Suprapubic skin (tissue), 4 donors: ENCODE measurements around the gene ZMYM4. TPM values are rescaled to one million over a fixed set of nuclear protein-coding genes. Genes with fewer than 3 reads are reported as not detected.
"Not testable (repeated sequence)": the region's sequence is repeated elsewhere in the genome, so short reads cannot be mapped to it uniquely, and the experiment has no call there.

ENCODE experiments used
- DNase-seq, 2 donors: peaks; one replicate each; pipeline ENCODE4 v3.0.0-alpha.2; 2019; ENCODE audit warnings: low spot score in 2 of 2
- H3K27ac ChIP-seq: fragments of 200-600 bp; sonication (generic); one replicate; pipeline ENCODE4 v1.5.1; 2019
- H3K27me3 ChIP-seq: fragments of 200-600 bp; sonication (generic); one replicate; pipeline ENCODE4 v1.5.1; 2019
- H3K36me3 ChIP-seq: fragments of 200-600 bp; sonication (generic); one replicate; pipeline ENCODE4 v1.5.1; 2019
- H3K4me1 ChIP-seq: fragments of 200-600 bp; sonication (generic); one replicate; pipeline ENCODE4 v1.5.1; 2019
- H3K4me3 ChIP-seq: fragments of 200-600 bp; sonication (generic); one replicate; pipeline ENCODE4 v1.5.1; 2019; ENCODE audit warnings: mild to moderate bottlenecking
- H3K9me3 ChIP-seq: fragments of 200-600 bp; sonication (generic); one replicate; pipeline ENCODE4 v1.5.1; 2019
- EP300 ChIP-seq: sonication (generic); formaldehyde crosslinking; IDR thresholded peaks from one replicate; pipeline ENCODE4 v1.6.1; 2017; ENCODE audit warnings: antibody characterized with exemption
- POLR2A ChIP-seq, 2 donors: fragments of 450-650 bp; IDR thresholded peaks; one replicate each; pipeline ENCODE4 v1.6.1; 2017; ENCODE audit warnings: antibody characterized with exemption in 2 of 2, mild to moderate bottlenecking in 2 of 2, moderate library complexity in 2 of 2
- POLR2AphosphoS5 ChIP-seq, 3 donors: sonication (generic); formaldehyde crosslinking; IDR thresholded peaks; one replicate each; pipeline ENCODE4 v1.6.1; 2017; ENCODE audit warnings: antibody characterized with exemption in 3 of 3
- WGBS: methylation state at CpG from one replicate; pipeline ENCODE4 v1.1.5; 2018; 5-methylcytosine and 5-hydroxymethylcytosine counted together
- total RNA-seq, 4 donors: library from RNA; depleted of rRNA; stranded (reverse); fragments of >200 nt; gene quantifications; one replicate each; pipeline ENCODE4 v1.1.0, GENCODE V29; 2016
- TF ChIP-seq, protein P1 (sequence below), 2 donors: fragments of 200-600 bp in 1 of 2; fragments of 450-650 bp in 1 of 2; sonication (generic) in 1 of 2; IDR thresholded peaks; one replicate each; pipeline ENCODE4 v1.5.1; 2016 to 2019; ENCODE audit warnings: antibody characterized with exemption in 2 of 2, mild to moderate bottlenecking in 1 of 2, moderate library complexity in 1 of 2

The ZMYM4 gene
- total RNA-seq, 4 donors from 2014 or later, result 16.9 to 43.0 (median 19.6) TPM

GRCh38 chr1:35461966-35462651, 193.6 kb downstream of the ZMYM4 start:
- Histone ChIP-seq H3K27ac (no peak overlapping the region), H3K4me3 (no peak overlapping the region), H3K4me1 (no peaks in the 10 kb centered on the region), H3K9me3 (no peaks in the 10 kb centered on the region), H3K27me3 (no peaks in the 10 kb centered on the region), H3K36me3 (peaks cover 46% of the 10 kb centered on the region)
- DNase-seq, result no peak
- no peak for TF ChIP-seq EP300
- no peak for TF ChIP-seq POLR2AphosphoS5 (IDR thresholded peaks at IDR 0.05)
- no peak for TF ChIP-seq POLR2A (IDR thresholded peaks at IDR 0.05)
- TF ChIP-seq, protein P1, sequence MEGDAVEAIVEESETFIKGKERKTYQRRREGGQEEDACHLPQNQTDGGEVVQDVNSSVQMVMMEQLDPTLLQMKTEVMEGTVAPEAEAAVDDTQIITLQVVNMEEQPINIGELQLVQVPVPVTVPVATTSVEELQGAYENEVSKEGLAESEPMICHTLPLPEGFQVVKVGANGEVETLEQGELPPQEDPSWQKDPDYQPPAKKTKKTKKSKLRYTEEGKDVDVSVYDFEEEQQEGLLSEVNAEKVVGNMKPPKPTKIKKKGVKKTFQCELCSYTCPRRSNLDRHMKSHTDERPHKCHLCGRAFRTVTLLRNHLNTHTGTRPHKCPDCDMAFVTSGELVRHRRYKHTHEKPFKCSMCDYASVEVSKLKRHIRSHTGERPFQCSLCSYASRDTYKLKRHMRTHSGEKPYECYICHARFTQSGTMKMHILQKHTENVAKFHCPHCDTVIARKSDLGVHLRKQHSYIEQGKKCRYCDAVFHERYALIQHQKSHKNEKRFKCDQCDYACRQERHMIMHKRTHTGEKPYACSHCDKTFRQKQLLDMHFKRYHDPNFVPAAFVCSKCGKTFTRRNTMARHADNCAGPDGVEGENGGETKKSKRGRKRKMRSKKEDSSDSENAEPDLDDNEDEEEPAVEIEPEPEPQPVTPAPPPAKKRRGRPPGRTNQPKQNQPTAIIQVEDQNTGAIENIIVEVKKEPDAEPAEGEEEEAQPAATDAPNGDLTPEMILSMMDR (IDR thresholded peaks at IDR 0.05), result no peak
- 94% methylated on average over 5 of the region's 5 CpGs for WGBS

- 69% methylated on average over 2 of the region's 2 CpGs for WGBS
- no peak overlapping the region for H3K27ac ChIP-seq
- no peak overlapping the region for H3K4me3 ChIP-seq
- H3K9me3 ChIP-seq, result no peaks in the 10 kb centered on the region
- TF ChIP-seq POLR2AphosphoS5 (IDR thresholded peaks at IDR 0.05) (no peak), POLR2A (IDR thresholded peaks at IDR 0.05) (no peak), EP300 (no peak)
- TF ChIP-seq, protein P1 (IDR thresholded peaks at IDR 0.05), result no peak
- H3K4me1 ChIP-seq, result no peaks in the 10 kb centered on the region
- no peaks in the 10 kb centered on the region for H3K27me3 ChIP-seq
- DNase-seq, result no peak
- peaks cover 44% of the 10 kb centered on the region for H3K36me3 ChIP-seq
Observed at GRCh38 chr1:35463232-35463631, 194.7 kb downstream of the ZMYM4 start.

DNA sequence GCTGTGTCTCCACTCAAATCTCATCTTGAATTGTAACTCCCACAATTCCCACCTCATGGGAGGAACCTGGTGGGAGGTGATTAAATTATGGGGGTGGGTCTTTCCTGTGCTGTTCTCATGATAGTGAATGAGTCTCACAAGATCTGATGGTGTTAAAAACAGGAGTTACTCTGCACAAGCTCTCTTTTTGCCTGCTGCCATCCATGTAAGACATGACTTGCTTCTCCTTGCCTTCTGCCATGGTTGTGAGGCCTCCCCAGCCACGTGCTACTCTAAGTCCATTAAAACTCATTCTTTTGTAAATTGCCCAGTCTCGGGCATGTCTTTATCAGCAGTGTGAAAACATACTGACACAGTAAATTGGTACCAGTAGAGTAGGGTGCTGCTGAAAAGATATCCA, 195.2 kb downstream of the ZMYM4 start:
- H3K4me1 ChIP-seq, DNase-seq, H3K27ac ChIP-seq, H3K4me3 ChIP-seq, H3K9me3 ChIP-seq, H3K27me3 ChIP-seq: not testable (repeated sequence)
- peaks cover 44% of the 10 kb centered on the region for H3K36me3 ChIP-seq
- WGBS, result 86% methylated on average over 2 of the region's 2 CpGs

DNA sequence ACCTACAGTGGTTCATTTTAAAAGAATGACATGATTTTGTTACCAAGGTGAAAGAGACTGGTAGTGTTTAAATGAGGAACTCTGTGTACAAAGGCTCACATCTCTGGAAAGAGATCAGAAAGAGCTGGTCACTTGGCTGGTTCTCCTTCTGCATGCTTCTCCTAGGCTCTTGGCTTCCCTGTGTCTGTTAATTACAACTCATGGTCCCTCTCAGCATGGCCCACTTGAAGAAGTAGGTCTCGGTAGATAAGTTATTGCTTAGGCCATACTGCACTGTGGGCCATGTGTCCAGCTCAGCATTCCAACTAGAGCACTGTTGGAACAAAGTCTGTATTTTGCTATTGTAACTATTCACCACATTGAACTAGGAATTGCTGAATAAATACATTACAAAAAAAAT, 197.6 kb downstream of the ZMYM4 start:
- Histone ChIP-seq H3K36me3 (peaks cover 67% of the 10 kb centered on the region), H3K4me1 (no peaks in the 10 kb centered on the region), H3K9me3 (no peaks in the 10 kb centered on the region), H3K4me3 (no peak overlapping the region), H3K27ac (no peak overlapping the region), H3K27me3 (no peaks in the 10 kb centered on the region)
- WGBS, result 100% methylated on average over 1 of the region's 1 CpG
- DNase-seq, result no peak
- TF ChIP-seq POLR2A (IDR thresholded peaks at IDR 0.05) (no peak), POLR2AphosphoS5 (IDR thresholded peaks at IDR 0.05) (no peak), EP300 (no peak)
- TF ChIP-seq, protein P1 (IDR thresholded peaks at IDR 0.05), result no peak

DNA sequence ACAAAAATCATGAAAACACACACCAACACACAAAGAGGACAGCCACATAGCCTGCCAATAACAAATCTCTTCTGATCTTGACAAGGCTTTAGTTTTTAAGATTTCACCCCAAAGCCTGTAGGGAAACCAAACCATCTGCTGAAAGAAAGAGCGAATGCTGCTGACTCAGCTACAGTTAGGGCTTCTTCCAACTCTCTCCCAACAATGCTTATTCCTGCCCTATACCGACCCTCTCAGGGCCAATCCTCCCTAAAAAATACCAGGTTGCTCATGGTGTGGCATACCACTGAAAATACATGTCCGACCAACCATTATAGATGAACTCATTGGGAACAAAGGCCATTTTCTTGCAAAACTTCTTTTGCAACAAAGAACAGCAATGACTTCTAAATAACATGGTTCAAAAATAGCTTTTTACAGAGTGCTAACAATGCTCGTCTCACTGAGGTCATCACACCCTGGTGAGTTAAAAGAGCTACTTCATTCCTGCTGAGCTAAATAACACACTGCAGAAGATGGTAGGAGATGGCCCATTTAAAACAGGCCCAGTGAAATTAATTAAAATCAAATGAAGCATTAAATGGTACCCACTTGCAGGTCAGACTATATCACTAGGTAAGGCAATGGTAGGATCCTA, 202.6 kb downstream of the ZMYM4 start:
- DNase-seq, result no peak
- H3K27ac ChIP-seq, result no peak overlapping the region
- TF ChIP-seq, protein P1 (IDR thresholded peaks at IDR 0.05), result no peak
- TF ChIP-seq EP300 (no peak), POLR2A (IDR thresholded peaks at IDR 0.05) (no peak), POLR2AphosphoS5 (IDR thresholded peaks at IDR 0.05) (no peak)
- peaks cover 52% of the 10 kb centered on the region for H3K36me3 ChIP-seq
- no peaks in the 10 kb centered on the region for H3K9me3 ChIP-seq
- H3K4me1 ChIP-seq, result no peaks in the 10 kb centered on the region
- no peaks in the 10 kb centered on the region for H3K27me3 ChIP-seq
- WGBS, result 90% methylated on average over 4 of the region's 4 CpGs
- H3K4me3 ChIP-seq, result no peak overlapping the region

Other genes starting within 250 kb of the ZMYM4 start
- gene ZMYM6, start 236.8 kb upstream of the ZMYM4 start, total RNA-seq, result 10 to 100 TPM; 14.4 to 26.2 (median 14.9) TPM
- 10 to 100 TPM in 2 of 4 donors, 1 to 10 TPM in 2; 6.7 to 15.9 (median 12.0) TPM for gene ZMYM1, start 189.3 kb upstream of the ZMYM4 start, total RNA-seq
- gene SFPQ, start 75.6 kb upstream of the ZMYM4 start, total RNA-seq, result 100 to 1,000 TPM; 136 to 365 (median 191) TPM